ENCODE data around the gene WBP11. TPM values are rescaled to one million over a fixed set of nuclear protein-coding genes. Genes with fewer than 3 reads are reported as not detected.

WBP11 gene
- total RNA-seq, 1 donor from 2014 or later = 53.5 TPM

- Mint-ChIP-seq H3K27ac (no peak overlapping the region), H3K4me1 (peaks cover 11% of the 10 kb centered on the region), H3K4me3 (no peak overlapping the region), H3K36me3 (no peaks in the 10 kb centered on the region), H3K9me3 (no peaks in the 10 kb centered on the region), H3K27me3 (ENCODE audit: insufficient read depth, low read depth) (no peaks in the 10 kb centered on the region)
- H3K4me3 ChIP-seq = no peak overlapping the region
- peak; percentile 70 for DNase-seq (ENCODE audit: low spot score)
- H3K4me2 ChIP-seq = no peak overlapping the region
- peak overlapping the region; percentile 56 for H2AFZ ChIP-seq (replicated peaks)
- TF ChIP-seq EZH2phosphoT487 (IDR thresholded peaks at IDR 0.05) = no peak
- TF ChIP-seq EZH2 (IDR thresholded peaks at IDR 0.05) = no peak
- peak; percentile 87 for TF ChIP-seq CTCF (IDR thresholded peaks at IDR 0.05)
- no peaks in the 10 kb centered on the region for H3K79me2 ChIP-seq (ENCODE audit: low read depth)
- no peaks in the 10 kb centered on the region for H3K36me3 ChIP-seq
- no peaks in the 10 kb centered on the region for H3K27me3 ChIP-seq
- no peak overlapping the region for H3K9ac ChIP-seq
- no peaks in the 10 kb centered on the region for H3K9me3 ChIP-seq (ENCODE audit: low read depth)
- H4K20me1 ChIP-seq (ENCODE audit: low read depth) = no peaks in the 10 kb centered on the region
- H3F3A ChIP-seq (ENCODE audit: low read depth) = no peaks in the 10 kb centered on the region
- no peak overlapping the region for H3K27ac ChIP-seq
- H3K4me1 ChIP-seq = no peaks in the 10 kb centered on the region
These were observed 42.1 kb upstream of the WBP11 start for GRCh38 chr12:14845350-14845750.

- peaks cover under 1% of the 10 kb centered on the region for H3K36me3 Mint-ChIP-seq
- no peak overlapping the region for H3K4me2 ChIP-seq
- H3K36me3 ChIP-seq = no peaks in the 10 kb centered on the region
- no peaks in the 10 kb centered on the region for H3K79me2 ChIP-seq (ENCODE audit: low read depth)
- peaks cover 7% of the 10 kb centered on the region for H3K4me1 Mint-ChIP-seq
- H3K4me1 ChIP-seq = no peaks in the 10 kb centered on the region
- no peak overlapping the region for H3K4me3 Mint-ChIP-seq
- H3K27ac ChIP-seq = no peak overlapping the region
- H3F3A ChIP-seq (ENCODE audit: low read depth) = no peaks in the 10 kb centered on the region
- H2AFZ ChIP-seq (replicated peaks) = no peak overlapping the region
- H3K9ac ChIP-seq = no peak overlapping the region
- no peaks in the 10 kb centered on the region for H3K27me3 Mint-ChIP-seq (ENCODE audit: insufficient read depth, low read depth)
- no peaks in the 10 kb centered on the region for H3K27me3 ChIP-seq
- H4K20me1 ChIP-seq (ENCODE audit: low read depth) = no peaks in the 10 kb centered on the region
- DNase-seq (ENCODE audit: low spot score) = no peak
- no peaks in the 10 kb centered on the region for H3K9me3 Mint-ChIP-seq
- TF ChIP-seq EZH2phosphoT487 (IDR thresholded peaks at IDR 0.05) (no peak), CTCF (IDR thresholded peaks at IDR 0.05) (no peak), EZH2 (IDR thresholded peaks at IDR 0.05) (no peak)
- H3K9me3 ChIP-seq (ENCODE audit: low read depth) = no peaks in the 10 kb centered on the region
- no peak overlapping the region for H3K4me3 ChIP-seq
- no peak overlapping the region for H3K27ac Mint-ChIP-seq
These were observed 41.1 kb upstream of the WBP11 start for GRCh38 chr12:14844401-14844800.

- Histone ChIP-seq H3K27ac (no peak within 1 kb of the TSS), H3K79me2 (ENCODE audit: low read depth) (no peaks in the 10 kb centered on the region), H3K9me3 (ENCODE audit: low read depth) (no peaks in the 10 kb centered on the region), H3K4me1 (no peaks in the 10 kb centered on the region), H3F3A (ENCODE audit: low read depth) (no peaks in the 10 kb centered on the region), H2AFZ (replicated peaks) (no peak within 1 kb of the TSS), H3K4me3 (no peak within 1 kb of the TSS), H3K36me3 (no peaks in the 10 kb centered on the region), H3K9ac (no peak within 1 kb of the TSS), H3K4me2 (no peak within 1 kb of the TSS), H4K20me1 (ENCODE audit: low read depth) (no peaks in the 10 kb centered on the region), H3K27me3 (no peaks in the 10 kb centered on the region)
- no peak within 1 kb of the TSS for H3K4me3 Mint-ChIP-seq
- no peaks in the 10 kb centered on the region for H3K9me3 Mint-ChIP-seq
- no peak within 1 kb of the TSS for H3K27ac Mint-ChIP-seq
- H3K4me1 Mint-ChIP-seq = peaks cover 7% of the 10 kb centered on the region
- DNase-seq (ENCODE audit: low spot score) = no peak
- peaks cover 4% of the 10 kb centered on the region for H3K36me3 Mint-ChIP-seq
- TF ChIP-seq EZH2 (IDR thresholded peaks at IDR 0.05) (no peak), CTCF (IDR thresholded peaks at IDR 0.05) (no peak), EZH2phosphoT487 (IDR thresholded peaks at IDR 0.05) (no peak)
- no peaks in the 10 kb centered on the region for H3K27me3 Mint-ChIP-seq (ENCODE audit: insufficient read depth, low read depth)
These were observed 40.2 kb upstream of the WBP11 start, which contains the start of gene ART4 for GRCh38 chr12:14843425-14843887. ART4 (minus strand) TSS chr12:14843526; CDS start chr12:14843113, 413 bp downstream.

All from neural progenitor cell (in vitro differentiated cells).